Astrocyte (in vitro differentiated cells and primary cell): Measurements from ENCODE around the gene RAB6A. TPM values are rescaled to one million over a fixed set of nuclear protein-coding genes. Genes with fewer than 3 reads are reported as not detected.
A peak's percentile ranks its signal among the peaks of the same experiment; 100 is the strongest.

ENCODE experiments used
- DNase-seq: peaks from one replicate; pipeline ENCODE4 v3.0.0-alpha.2; 2010; ENCODE audit warnings: low read depth
- FAIRE-seq: peaks from 2 replicates; lab custom pipeline; 2011; peaks lifted over from hg19 to GRCh38; lab: Jason Lieb, UNC
- H2AFZ ChIP-seq: 2 replicates; pipeline ENCODE4 v1.6.0; 2012; ENCODE audit warnings: low read depth, low read length, inconsistent platforms
- H3K27ac ChIP-seq: 2 replicates; pipeline ENCODE4 v1.5.1; 2011; ENCODE audit warnings: low read depth, low read length, inconsistent platforms
- H3K27me3 ChIP-seq: 2 replicates; pipeline ENCODE4 v1.6.0; 2011; ENCODE audit warnings: low read length, inconsistent platforms; ENCODE audit not compliant: insufficient read depth
- H3K36me3 ChIP-seq: 2 replicates; pipeline ENCODE4 v1.5.1; 2011; ENCODE audit warnings: low read length, inconsistent platforms; ENCODE audit not compliant: insufficient read depth
- H3K4me1 ChIP-seq: 2 replicates; pipeline ENCODE4 v1.5.1; 2011; ENCODE audit warnings: low read length, inconsistent platforms; ENCODE audit not compliant: insufficient read depth
- H3K4me2 ChIP-seq: 2 replicates; pipeline ENCODE4 v1.6.0; 2012; ENCODE audit warnings: low read length, inconsistent platforms
- H3K4me3 ChIP-seq: 2 replicates; pipeline ENCODE4 v1.5.1; 2011; ENCODE audit warnings: low read depth, mild to moderate bottlenecking, low read length, inconsistent platforms; ENCODE audit not compliant: insufficient read depth
- H3K79me2 ChIP-seq: 2 replicates; pipeline ENCODE4 v1.6.0; 2012; ENCODE audit warnings: mild to moderate bottlenecking, low read length, inconsistent platforms; ENCODE audit not compliant: insufficient read depth
- H3K9ac ChIP-seq: 2 replicates; pipeline ENCODE4 v1.6.0; 2012; ENCODE audit warnings: mild to moderate bottlenecking, low read length, inconsistent platforms
- H3K9me3 ChIP-seq: 2 replicates; pipeline ENCODE4 v1.5.1; 2012; ENCODE audit warnings: low read depth, mild to moderate bottlenecking, low read length, inconsistent platforms; ENCODE audit not compliant: insufficient read depth
- H4K20me1 ChIP-seq: 2 replicates; pipeline ENCODE4 v1.6.0; 2012; ENCODE audit warnings: low read length, inconsistent platforms; ENCODE audit not compliant: insufficient read depth
- H3K27ac Mint-ChIP-seq: one replicate; pipeline ENCODE4 v1.8.0; 2021; ENCODE audit warnings: mild to moderate bottlenecking, mixed read lengths; ENCODE audit not compliant: unreplicated experiment
- H3K27me3 Mint-ChIP-seq: one replicate; pipeline ENCODE4 v1.8.0; 2021; ENCODE audit warnings: low read depth, mixed read lengths; ENCODE audit not compliant: unreplicated experiment
- H3K36me3 Mint-ChIP-seq: one replicate; pipeline ENCODE4 v1.8.0; 2021; ENCODE audit warnings: low read depth, mixed read lengths; ENCODE audit not compliant: unreplicated experiment
- H3K4me1 Mint-ChIP-seq: one replicate; pipeline ENCODE4 v1.8.0; 2021; ENCODE audit warnings: low read depth, mixed read lengths; ENCODE audit not compliant: unreplicated experiment
- H3K4me3 Mint-ChIP-seq: one replicate; pipeline ENCODE4 v1.8.0; 2021; ENCODE audit warnings: mild to moderate bottlenecking, moderate library complexity, mixed read lengths; ENCODE audit not compliant: unreplicated experiment
- H3K9me3 Mint-ChIP-seq: one replicate; pipeline ENCODE4 v1.8.0; 2021; ENCODE audit warnings: mild to moderate bottlenecking, mixed read lengths; ENCODE audit not compliant: unreplicated experiment
- CTCF ChIP-seq: IDR thresholded peaks from 2 replicates; pipeline ENCODE4 v1.5.1; 2011; ENCODE audit warnings: low read depth, mild to moderate bottlenecking, inconsistent platforms, low read length, moderate library complexity; ENCODE audit not compliant: insufficient read depth
- EZH2 ChIP-seq: IDR thresholded peaks from 2 replicates; pipeline ENCODE4 v1.6.1; 2012; ENCODE audit warnings: mild to moderate bottlenecking, low read length, inconsistent platforms; ENCODE audit not compliant: insufficient read depth
- total RNA-seq: library from RNA; stranded (reverse); gene quantifications from 2 replicates; pipeline ENCODE4 v1.2.1, GENCODE V29; 2021

RAB6A gene
- total RNA-seq, 1 donor from 2014 or later = 185 TPM

GRCh38 chr11:73784734-73785133, 23.9 kb upstream of the RAB6A start:
- Histone ChIP-seq H3K27ac (no peak overlapping the region), H3K27me3 (no peaks in the 10 kb centered on the region), H3K4me3 (no peak overlapping the region), H3K9ac (no peak overlapping the region), H3K36me3 (no peaks in the 10 kb centered on the region), H2AFZ (no peak overlapping the region), H3K4me2 (no peak overlapping the region), H4K20me1 (no peaks in the 10 kb centered on the region), H3K9me3 (no peaks in the 10 kb centered on the region), H3K79me2 (peaks cover 4% of the 10 kb centered on the region), H3K4me1 (peaks cover 3% of the 10 kb centered on the region)
- no peak overlapping the region for H3K27ac Mint-ChIP-seq
- no peak overlapping the region for H3K4me3 Mint-ChIP-seq
- DNase-seq (no peak), FAIRE-seq (no peak)
- no peaks in the 10 kb centered on the region for H3K36me3 Mint-ChIP-seq
- no peaks in the 10 kb centered on the region for H3K27me3 Mint-ChIP-seq
- H3K4me1 Mint-ChIP-seq = peaks cover 2% of the 10 kb centered on the region
- no peak for TF ChIP-seq EZH2
- TF ChIP-seq CTCF = no peak
- H3K9me3 Mint-ChIP-seq = no peaks in the 10 kb centered on the region

DNA sequence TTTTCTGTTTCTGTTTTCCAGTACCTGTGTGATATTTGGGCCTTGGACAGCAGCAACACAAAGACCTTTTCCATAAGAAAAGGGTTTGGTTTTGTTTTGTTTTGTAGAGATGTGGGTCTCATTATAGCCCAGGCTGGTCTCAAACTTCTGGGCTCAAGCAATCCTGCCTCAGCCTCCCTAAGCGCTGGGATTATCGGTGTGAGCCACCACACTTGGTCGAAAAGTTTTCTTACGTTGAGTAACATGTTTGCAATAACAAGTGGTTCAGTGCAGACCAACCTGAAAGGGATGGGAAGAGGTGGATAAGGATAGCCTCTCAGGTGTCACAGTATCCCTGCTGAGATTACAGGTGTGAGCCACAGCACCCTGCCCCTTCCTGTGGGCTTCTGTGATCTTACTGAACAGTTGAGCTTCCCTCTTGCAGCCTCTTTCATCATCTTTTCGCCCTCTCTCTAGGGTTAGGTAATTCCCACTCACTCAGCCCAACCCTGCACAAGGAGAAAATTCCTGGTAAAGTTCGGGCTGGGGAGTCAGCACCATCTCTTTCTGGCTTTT, 23.3 kb upstream of the RAB6A start:
- no peak overlapping the region for H3K4me3 ChIP-seq

More for the DNA sequence above, 23.3 kb upstream of the RAB6A start:
- Histone ChIP-seq H3K36me3 (no peaks in the 10 kb centered on the region), H3K27ac (no peak overlapping the region), H3K27me3 (no peaks in the 10 kb centered on the region), H4K20me1 (no peaks in the 10 kb centered on the region), H3K4me1 (peaks cover 3% of the 10 kb centered on the region), H2AFZ (no peak overlapping the region), H3K79me2 (peaks cover 4% of the 10 kb centered on the region), H3K4me2 (no peak overlapping the region), H3K9ac (no peak overlapping the region), H3K9me3 (no peaks in the 10 kb centered on the region)
- FAIRE-seq = no peak
- no peak for DNase-seq
- Mint-ChIP-seq H3K9me3 (no peaks in the 10 kb centered on the region), H3K36me3 (no peaks in the 10 kb centered on the region), H3K4me1 (peaks cover 2% of the 10 kb centered on the region), H3K27ac (peak overlapping the region; percentile 4), H3K4me3 (no peak overlapping the region), H3K27me3 (no peaks in the 10 kb centered on the region)
- TF ChIP-seq CTCF = no peak
